Activated CD8-positive, alpha-beta memory T cell treated with anti-CD3 and anti-CD28 coated beads, Interleukin-2, amount 50 U/mL, for 24 hours (primary cell): Measurements from ENCODE around the gene COL25A1.

Experiments
- DNase-seq: peaks from one replicate; pipeline ENCODE4 v3.0.0-alpha.2; 2020; ENCODE audit errors: extremely low read depth

The COL25A1 gene

GRCh38 chr4:109291707-109292238 is 10.7 kb downstream of the COL25A1 start:
- DNase-seq = no peak

- DNase-seq = no peak
Measured at GRCh38 chr4:109290918-109291317, 11.5 kb downstream of the COL25A1 start.

- DNase-seq = no peak
Measured at GRCh38 chr4:109278594-109279031, 23.8 kb downstream of the COL25A1 start.

GRCh38 chr4:109276482-109277095 is 25.9 kb downstream of the COL25A1 start:
- no peak for DNase-seq

- DNase-seq = no peak
Measured at GRCh38 chr4:109275066-109275745, 27.3 kb downstream of the COL25A1 start.

- DNase-seq = no peak
Measured at GRCh38 chr4:109266891-109267290, 35.6 kb downstream of the COL25A1 start.

GRCh38 chr4:109266236-109266635 is 36.2 kb downstream of the COL25A1 start:
- DNase-seq = no peak

GRCh38 chr4:109263721-109264120 is 38.7 kb downstream of the COL25A1 start:
- DNase-seq = no peak

- no peak for DNase-seq
Measured at GRCh38 chr4:109256818-109257217, 45.6 kb downstream of the COL25A1 start.

- DNase-seq = no peak
Measured at GRCh38 chr4:109254845-109255244, 47.6 kb downstream of the COL25A1 start.

GRCh38 chr4:109251396-109251795 is 51.1 kb downstream of the COL25A1 start:
- no peak for DNase-seq

GRCh38 chr4:109248322-109248900 is 54.0 kb downstream of the COL25A1 start:
- DNase-seq = no peak

- DNase-seq = no peak
Measured at GRCh38 chr4:109243871-109244270, 58.6 kb downstream of the COL25A1 start.

GRCh38 chr4:109238746-109239145 is 63.7 kb downstream of the COL25A1 start:
- no peak for DNase-seq

GRCh38 chr4:109235683-109236082 is 66.8 kb downstream of the COL25A1 start:
- no peak for DNase-seq

GRCh38 chr4:109234596-109234995 is 67.9 kb downstream of the COL25A1 start:
- DNase-seq = no peak

- DNase-seq = no peak
Measured at GRCh38 chr4:109233570-109233969, 68.9 kb downstream of the COL25A1 start.

GRCh38 chr4:109232681-109233080 is 69.8 kb downstream of the COL25A1 start:
- no peak for DNase-seq

GRCh38 chr4:109231331-109231730 is 71.1 kb downstream of the COL25A1 start:
- no peak for DNase-seq

- DNase-seq = no peak
Measured at GRCh38 chr4:109229028-109229427, 73.4 kb downstream of the COL25A1 start.

- DNase-seq = no peak
Measured at GRCh38 chr4:109218288-109218687, 84.2 kb downstream of the COL25A1 start.

- no peak for DNase-seq
Measured at GRCh38 chr4:109216085-109216696, 86.3 kb downstream of the COL25A1 start.

- no peak for DNase-seq
Measured at GRCh38 chr4:109215506-109215905, 87.0 kb downstream of the COL25A1 start.
